OCI-LY1 (cell line): ENCODE results near the gene TMIGD3.

Experiments used
- EZH2 ChIP-seq: fragments of 200-600 bp; sonication (generic), shearing (Covaris generic); IDR thresholded peaks from 2 replicates; pipeline ENCODE4 v1.8.0; 2017; ENCODE audit warnings: borderline replicate concordance, mixed run types, mild to moderate bottlenecking, antibody characterized with exemption, low read length, moderate library complexity, mixed read lengths
- TF ChIP-seq, protein P1 (sequence below): fragments of 200-600 bp; sonication (generic), shearing (Covaris generic); IDR thresholded peaks from 2 replicates; pipeline ENCODE4 v1.5.1; 2017; ENCODE audit warnings: mild to moderate bottlenecking, antibody characterized with exemption, low read length, moderate library complexity, mixed read lengths

GRCh38 chr1:111454859-111455641 lies 48.4 kb downstream of the TMIGD3 start:
- TF ChIP-seq, protein P1, sequence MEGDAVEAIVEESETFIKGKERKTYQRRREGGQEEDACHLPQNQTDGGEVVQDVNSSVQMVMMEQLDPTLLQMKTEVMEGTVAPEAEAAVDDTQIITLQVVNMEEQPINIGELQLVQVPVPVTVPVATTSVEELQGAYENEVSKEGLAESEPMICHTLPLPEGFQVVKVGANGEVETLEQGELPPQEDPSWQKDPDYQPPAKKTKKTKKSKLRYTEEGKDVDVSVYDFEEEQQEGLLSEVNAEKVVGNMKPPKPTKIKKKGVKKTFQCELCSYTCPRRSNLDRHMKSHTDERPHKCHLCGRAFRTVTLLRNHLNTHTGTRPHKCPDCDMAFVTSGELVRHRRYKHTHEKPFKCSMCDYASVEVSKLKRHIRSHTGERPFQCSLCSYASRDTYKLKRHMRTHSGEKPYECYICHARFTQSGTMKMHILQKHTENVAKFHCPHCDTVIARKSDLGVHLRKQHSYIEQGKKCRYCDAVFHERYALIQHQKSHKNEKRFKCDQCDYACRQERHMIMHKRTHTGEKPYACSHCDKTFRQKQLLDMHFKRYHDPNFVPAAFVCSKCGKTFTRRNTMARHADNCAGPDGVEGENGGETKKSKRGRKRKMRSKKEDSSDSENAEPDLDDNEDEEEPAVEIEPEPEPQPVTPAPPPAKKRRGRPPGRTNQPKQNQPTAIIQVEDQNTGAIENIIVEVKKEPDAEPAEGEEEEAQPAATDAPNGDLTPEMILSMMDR: no peak
- no peak for TF ChIP-seq EZH2
